GM21528 (cell line): Measurements from ENCODE around the gene NAV2.

ENCODE experiments used
- ATAC-seq: cut with Tn5 transposase; IDR thresholded peaks from one replicate; pipeline ENCODE4 v1.9.1; 2021; ENCODE audit warnings: mild to moderate bottlenecking, moderate library complexity; ENCODE audit not compliant: unreplicated experiment, low FRiP score

Gene NAV2

DNA sequence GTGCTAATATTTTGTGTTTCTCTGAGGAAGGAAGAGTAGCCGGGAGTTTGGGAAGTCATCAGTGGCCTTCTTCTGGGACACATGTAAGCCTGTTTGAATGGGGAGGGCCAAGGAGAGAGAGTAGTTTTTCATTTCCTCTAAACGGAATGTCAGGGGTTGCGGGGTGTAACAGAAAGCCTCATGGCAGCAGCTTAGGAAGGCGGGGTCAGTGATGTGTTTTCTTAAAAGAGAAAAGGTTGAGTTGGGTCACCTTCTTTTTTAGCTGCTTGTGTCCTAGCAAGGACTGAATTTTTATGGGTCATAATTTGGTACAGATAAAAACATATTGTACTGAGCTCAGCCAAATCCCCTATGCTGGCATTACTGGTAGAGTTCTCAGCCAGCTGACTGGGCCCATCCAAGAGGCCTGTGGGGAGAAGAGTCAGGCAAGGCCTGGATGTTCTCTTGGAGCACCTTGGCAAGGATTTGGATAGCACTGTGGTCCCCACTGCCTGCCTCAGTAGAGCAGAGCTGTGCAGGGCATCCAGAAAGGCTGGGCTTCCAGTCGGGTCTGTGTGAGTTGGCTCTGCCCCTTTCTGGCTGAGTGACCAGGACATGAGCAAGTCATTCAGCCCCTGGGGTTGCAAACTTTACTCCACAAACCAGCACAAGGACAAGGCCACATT lies 29.4 kb upstream of the NAV2 start:
- no peak for ATAC-seq

DNA sequence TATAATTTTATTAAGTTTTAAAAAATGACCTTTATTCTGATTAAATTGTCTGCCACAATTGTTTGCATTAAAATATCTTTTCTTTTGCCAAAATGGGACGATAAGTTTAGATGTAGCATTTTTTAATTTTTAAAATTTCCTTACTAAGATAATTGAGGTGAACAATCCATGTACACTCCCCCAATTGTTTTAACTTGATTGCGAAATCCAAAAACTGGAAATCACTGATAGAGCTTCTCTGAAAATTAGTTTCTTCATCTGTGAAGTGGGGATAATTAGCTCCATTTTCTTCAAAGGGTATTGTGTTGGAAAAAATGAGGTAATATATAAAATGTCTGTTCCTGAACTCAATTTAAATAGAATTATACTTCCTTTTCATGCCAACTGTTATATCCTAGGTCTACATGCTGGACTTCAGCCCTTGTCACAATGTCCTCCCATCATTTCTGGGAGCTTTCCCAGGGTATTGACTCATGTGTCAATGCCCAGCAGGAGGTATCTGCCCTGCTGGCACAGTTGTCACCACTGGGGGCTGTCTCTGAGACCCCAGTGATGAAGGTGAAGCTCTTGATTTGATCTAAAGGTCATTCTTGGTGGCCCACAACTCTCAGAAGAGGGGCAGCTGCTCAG lies 28.7 kb upstream of the NAV2 start:
- no peak for ATAC-seq

DNA sequence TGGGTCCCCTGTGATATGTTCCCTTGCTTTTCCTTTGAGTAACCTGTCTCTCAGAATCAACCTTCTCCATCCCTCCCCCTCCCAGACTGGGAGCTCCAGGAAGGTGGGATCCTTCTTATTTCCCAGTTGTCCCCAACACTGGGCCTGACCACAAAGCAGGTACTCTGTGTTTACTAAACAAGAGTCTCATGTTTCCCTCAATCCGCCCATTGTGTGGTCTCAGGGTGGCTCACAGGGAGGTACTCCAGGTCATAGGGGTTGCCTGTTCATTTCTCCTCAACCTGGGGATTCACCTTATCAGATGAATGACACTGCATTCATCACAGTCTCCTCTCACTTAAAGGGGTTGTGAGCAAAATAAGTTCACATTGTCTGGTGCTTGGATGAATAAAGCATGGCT lies 26.4 kb upstream of the NAV2 start:
- no peak for ATAC-seq

DNA sequence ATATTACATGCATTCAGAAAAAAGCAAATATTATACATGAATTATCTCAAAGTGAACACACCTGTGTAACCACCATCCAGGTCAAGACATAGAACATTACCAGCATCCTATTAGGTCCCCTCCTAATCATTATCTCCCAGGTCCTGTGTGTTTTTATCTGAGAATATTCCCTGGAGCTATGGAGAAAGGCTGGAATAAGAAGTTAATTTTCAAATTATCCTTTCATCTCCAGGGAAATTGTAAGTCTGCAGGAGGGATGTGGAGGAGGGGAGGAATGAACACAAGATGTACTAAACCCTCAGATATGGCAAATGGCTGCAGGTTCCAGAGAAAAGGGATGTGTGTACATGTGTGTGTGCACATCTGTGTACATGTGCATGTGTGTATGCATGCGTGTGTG lies 25.2 kb upstream of the NAV2 start:
- ATAC-seq = no peak

DNA sequence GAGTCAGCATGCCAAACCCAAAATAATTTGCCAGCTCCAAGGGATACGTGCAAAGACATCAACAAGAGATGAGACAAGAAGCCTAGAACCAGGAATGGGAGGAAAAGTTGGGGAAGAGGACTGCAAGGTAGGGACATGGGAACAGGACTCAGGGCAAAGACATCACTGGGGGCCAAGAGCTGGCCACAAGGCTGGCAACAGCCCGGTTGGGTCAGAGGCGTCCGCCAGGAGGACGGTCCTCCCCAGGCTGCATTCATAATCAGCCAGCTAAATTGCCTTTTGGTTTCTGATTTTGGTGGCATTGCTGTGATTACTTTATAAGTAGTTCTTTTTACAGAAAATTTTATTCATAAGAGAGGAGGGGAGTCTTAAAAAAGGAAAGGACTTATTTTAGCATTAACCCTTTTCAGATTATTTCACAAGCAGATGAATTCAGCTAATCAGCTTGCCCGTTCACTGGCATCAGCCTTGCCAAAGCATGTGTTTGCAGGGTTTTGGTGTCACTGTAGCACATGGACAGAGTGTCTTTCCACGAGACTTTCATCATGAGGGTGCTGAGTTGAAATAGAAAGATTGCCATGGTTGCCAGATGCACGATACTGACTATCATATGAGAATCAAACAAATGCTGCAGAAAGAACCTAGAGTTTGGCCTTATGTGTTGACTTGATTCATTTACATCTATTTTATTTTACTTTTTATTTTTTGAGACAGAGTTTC lies 23.2 kb upstream of the NAV2 start:
- no peak for ATAC-seq

DNA sequence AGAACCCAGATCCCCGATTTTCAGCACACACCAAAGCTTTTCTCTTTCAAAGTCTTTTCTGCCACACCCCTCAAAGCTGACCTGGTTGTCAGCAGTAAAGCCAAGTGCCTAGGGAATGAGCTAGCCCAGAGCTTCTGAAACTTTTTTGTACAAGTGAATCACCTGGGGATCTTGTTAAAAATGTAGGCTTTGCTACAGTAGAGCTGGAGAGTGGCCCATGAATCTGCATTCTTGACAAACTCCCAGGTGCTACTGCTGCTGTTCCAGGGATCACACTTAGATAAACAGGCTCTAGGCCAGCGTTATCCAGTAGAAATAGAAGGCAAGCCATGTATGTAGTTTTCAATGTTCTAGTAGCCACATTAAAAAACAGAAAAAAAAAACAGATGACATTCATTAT lies 21.8 kb upstream of the NAV2 start:
- no peak for ATAC-seq

DNA sequence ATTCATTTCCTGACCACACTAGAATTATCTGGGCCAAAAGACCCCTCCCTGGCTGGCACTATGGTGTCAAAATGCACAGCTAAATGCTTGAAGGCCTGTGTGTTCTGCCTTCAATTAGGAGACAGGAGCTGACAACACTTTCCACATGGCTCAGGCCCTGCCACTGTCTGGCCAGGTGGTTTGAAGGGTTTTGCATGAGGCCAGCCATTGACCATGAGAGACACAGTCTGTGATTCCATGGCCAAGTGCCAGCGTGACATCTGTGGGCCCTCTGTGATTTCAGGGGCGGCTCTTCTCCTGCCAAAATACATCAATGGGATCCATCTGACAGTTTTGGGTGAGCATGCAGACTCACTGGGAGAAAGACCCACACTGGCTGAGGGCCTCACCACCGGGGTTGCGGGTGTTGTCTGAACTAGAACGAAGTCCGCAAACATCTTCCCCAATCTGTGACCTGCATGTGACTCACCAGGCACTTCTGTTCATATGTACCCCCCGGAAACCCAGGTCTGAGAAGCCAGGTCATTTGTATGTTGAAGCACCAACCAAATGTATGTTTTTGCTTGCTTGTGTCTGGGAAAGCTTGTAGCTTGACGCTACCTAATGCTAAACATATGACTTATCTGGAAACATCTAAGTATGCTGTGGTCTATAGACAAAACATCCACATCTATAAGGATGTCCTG lies 20.7 kb upstream of the NAV2 start:
- ATAC-seq = no peak

DNA sequence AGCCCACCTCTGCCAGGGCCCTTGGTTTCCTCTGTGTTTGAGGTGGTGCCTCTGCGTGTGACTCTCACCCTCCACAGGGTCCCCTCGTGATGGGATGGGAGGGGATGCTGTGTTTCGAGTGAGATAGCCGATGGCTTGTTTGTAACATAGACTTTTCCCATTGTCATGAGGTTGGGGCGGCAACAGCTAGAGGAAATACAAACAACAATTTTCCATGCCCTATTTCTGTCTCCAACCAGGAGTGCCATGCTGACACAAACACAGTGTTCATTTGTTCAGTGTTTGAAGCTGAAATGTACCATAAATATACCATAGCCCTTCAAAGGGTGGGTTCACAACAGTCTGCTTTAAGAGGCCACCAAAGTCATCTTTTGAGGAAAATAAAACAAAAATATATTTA lies 19.5 kb upstream of the NAV2 start:
- ATAC-seq = no peak

DNA sequence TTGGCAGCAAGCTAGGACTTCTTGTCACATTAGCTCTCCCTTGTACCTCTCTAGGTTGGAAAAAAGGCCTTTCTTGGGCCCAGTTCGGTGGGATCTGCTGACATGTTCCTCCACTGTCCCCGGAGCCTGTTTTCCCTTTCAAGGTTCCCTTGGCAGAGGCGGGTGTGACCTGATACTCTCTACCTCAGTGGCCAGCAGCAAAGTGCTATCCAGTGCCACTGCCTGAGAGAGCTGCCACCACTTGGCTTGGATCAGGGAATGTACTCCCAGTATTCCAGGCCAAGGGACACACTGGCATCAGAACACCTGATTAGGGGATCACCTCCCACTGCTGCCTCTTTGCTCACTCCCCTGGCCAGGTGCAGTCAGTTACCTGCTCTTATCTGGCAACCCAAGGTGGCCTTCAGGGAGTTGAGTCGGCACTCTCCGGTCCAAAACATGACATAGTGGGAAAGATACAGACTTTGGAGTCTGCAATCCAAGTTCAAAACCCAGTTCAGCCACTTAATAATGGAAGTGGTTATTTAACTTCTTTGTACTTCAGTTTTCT lies 17.8 kb upstream of the NAV2 start:
- ATAC-seq = no peak

DNA sequence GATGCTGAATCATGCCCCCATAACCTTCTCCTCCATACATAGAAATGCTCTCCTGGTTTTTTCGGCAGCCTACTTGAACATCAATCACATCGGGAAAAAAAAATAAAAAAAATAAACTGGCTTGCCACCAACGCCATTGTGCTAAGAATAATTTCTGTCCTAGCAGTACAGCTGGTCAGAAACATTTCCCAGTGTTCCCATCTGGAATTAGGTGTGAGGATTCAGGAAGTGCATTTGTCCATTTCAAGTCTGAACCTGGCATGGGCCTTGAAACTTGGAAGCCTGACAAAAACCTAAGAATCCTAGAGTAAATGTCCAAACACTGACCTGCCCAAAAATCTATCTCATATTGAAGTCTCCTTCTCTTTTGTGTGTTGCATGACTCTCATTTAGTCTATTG lies 16.6 kb upstream of the NAV2 start:
- ATAC-seq = no peak

DNA sequence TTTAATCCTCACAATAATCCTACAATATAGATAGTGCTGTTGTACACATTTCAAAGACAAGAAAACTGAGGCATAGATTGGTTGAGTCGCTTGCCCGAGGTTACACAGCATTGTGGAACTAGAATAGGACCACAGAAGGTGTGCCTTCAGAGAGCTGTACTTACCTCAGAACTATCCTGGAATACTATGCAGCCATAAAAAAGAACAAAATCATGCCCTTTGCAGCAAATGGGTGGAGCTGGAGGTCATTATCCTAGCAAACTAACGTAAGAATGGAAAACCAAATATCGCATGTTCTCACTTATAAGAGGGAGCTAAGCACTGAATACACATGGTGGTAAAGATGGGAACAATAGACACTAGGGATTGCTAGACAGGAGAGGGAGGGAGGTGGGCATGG lies 15.7 kb upstream of the NAV2 start:
- no peak for ATAC-seq

DNA sequence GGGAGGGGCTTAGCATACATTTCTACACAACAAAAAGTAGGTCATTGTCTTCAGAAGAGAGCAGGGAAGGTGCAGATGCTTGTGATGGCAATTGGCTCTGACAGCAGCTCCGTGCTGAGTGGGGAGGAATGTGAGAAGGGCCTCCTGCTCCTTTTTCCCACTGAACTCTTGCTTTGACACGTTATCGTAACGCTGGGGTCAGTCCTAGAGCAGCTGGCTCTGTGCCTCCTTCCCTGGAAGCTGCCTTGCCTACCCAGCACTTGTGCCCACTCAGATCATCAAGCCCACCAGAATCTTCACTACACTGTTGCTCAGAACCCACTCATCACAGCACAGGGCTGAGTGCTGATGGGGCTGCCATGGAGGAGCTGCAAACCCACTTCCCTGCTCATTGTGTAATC lies 14.9 kb upstream of the NAV2 start:
- ATAC-seq = no peak

DNA sequence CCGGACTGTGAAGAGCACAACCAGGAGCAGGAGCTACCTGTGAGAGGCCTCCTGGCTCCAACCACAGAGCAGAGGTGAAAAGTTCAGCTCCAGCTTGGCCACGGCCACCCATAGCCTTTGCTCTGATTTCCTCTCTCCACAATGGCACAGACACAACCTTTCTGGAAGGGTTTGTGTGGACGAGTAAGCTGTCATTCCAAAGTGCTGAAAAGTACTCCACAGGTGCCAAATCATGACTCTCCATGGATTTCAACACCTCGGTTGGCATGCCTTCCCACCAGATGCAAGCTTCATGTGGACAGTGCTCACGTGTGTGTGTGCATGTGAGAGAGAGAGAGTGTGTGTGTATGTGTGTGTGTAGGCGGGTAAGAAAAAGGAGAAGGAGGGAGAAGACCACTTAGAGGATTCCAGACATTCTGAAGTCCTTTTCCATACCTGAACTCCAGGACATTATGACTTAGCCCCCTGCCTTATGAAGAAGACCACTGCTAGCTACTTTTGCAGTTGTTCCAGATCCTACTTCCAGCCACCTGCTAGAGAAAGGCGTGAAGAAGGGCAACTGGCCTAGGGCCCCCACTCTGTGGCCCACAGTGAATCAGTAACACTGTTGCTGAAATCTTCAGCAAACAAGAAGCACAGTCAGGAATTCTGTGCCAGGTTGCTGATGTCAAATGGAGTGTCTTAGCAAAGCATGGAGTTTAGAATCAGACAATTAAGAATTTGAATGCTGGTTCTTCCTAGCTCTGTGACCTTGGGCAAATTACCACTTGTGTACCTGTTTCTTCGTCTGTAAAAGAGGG lies 13.9 kb upstream of the NAV2 start:
- ATAC-seq = no peak

DNA sequence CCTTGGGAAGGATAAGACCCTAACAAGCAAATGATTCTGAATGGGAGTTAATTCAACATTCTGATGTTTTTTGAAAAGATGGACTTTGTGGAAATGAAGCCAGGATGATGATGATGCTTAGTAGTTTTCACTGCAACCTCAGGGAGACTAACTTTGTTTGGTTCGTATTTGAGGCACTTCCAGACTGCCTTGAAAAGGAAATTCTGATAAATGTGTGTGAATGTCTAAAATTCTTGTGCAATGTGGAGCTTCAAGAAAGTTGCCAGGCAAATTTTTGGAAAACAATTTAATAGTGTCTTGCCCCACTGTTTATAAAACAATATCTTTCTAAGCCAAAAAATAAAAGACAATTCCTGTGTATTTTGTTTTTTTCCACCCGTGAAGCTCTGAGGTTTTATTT lies 11.2 kb upstream of the NAV2 start:
- ATAC-seq = no peak

DNA sequence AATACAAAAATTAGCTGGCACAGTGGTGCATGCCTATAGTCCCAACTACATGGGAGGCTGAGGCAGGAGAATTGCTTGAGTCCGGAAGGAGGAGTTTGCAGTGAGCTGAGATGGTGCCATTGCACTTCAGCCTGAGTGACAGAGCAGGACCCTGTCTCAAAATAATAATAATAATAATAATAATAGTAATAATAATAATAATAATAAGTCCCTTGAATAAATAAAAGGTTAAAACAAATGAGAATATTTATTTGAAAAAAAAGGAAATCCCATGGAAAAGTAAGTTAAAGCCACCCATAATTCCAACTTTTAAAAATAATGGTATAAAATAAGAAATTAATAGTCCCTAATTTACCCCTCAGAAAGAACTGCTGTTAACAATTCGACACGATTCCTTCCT lies 10.0 kb upstream of the NAV2 start:
- ATAC-seq = no peak

DNA sequence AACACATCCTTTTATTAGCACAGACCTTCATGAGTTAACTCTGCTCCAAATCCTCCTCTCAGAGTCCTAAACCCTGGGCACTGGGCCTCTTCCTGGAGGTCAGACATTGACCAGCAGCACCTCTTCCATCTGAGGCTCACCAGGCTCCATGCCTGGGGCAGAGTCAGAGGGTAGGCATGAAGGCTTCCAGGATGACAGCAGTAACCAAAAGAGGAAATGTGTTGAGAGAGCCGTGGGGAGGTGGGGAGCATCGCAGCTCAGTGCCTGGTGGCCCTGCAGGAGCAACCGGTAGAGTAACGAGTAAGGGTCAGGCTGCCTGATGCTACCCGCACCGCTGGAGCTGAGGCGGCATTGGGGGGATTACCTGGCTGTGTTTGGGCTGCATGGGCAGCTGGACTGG lies 9.4 kb upstream of the NAV2 start:
- no peak for ATAC-seq

DNA sequence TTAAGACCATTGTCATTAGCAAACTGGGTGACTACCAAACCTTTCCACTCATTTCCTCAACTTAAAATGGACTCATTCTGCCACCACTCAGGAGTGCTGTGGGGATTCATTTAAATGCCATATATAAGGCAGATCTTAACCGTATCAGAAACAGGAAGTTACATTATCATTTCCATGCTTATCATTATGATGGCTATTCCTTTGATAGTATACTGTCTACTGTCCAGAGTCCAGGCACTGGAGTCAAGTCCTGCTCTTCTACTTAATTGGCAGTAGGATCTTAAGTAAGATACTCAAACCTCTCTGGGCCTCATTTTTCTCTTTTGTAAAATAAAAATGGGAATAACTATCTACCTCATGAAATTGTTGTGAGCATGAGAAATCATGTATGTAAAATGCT lies 8.4 kb upstream of the NAV2 start:
- no peak for ATAC-seq

DNA sequence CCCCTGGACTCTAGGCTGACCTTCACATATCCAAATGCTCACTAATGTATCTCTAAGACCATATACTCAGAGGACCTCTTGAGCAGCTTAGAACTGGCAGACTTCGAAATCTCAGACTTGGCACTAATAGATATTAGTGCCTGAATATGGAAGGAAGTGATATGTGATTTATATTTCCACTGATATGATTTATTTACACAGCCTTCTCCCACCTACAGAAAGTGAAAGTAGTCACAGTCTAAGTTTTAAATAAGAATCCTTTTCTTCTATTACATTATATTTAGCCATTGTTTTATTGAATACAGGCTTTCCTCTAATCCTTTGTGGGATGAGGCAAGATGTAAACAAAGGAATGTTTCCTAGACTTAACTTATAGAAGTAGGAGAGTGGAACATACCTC lies 6.7 kb upstream of the NAV2 start:
- ATAC-seq = no peak

DNA sequence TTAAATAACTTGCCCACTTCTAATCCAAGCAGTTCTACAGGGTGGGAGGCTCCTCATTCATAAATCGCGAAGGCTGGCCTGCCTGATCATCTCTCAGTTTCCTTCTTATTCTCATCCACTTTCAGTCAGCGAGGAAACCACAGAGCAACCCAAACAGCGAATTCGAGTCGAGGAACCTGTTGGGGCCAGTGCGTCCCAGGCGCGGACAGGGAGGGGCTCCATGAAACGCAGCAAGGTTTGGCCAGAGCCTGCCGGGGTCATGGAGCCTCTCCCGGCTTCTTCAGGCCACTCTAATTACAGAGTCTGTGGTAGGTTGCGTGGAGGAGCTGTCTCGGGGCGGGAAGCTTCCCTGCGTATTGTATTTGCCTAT lies 741 bp upstream of the NAV2 start:
- peak; percentile 5 for ATAC-seq

DNA sequence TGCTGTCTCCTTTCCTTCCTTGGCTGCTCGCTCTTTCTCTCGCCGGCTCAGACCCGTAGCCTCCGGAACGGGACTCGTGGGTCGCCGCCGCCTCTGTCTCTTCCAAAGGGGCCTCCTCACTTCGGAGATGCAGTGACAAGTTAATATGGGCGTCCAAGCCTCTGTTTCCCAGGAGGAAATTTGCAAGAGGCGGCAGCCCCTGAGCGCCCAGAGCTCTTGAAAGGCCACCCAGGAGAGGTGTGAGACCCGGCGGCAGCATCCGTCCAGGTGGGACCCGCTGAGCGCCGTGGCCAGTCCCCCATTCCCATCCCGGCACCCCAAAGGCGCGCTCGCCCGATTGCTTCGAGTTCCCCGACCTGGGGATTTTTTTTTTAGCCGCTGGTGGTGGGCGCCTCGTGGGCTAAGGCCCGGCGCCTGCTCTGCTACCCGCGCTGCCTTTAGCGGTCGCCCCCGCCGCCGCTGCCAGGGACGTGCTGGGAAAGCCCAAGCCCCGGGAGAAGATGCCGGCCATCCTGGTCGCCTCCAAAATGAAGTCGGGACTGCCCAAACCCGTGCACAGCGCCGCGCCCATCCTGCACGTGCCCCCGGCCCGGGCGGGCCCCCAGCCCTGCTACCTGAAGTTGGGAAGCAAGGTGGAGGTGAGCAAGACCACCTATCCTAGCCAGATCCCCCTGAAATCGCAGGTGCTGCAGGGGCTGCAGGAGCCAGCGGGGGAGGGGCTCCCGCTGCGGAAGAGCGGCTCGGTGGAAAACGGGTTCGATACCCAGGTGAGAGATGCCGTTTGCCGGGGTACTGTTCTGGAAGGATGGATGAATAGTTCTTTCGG lies 772 bp downstream of the NAV2 start:
- peak; percentile 13 for ATAC-seq
